Esophagus squamous epithelium (tissue), 5 donors: ENCODE measurements around the gene PCCA. TPM values are rescaled to one million over a fixed set of nuclear protein-coding genes. Genes with fewer than 3 reads are reported as not detected.

Source experiments
- DNase-seq: peaks from one replicate; lab custom pipeline; 2025; lab: John Stamatoyannopoulos, UW
- H3K27ac ChIP-seq, 4 donors: fragments of 200-600 bp; sonication (generic); one replicate each; pipeline ENCODE4 v1.5.1; 2016 to 2019; ENCODE audit warnings: mild to moderate bottlenecking in 1 of 4
- H3K27me3 ChIP-seq, 4 donors: fragments of 200-600 bp; sonication (generic); 1 replicate in 3 of 4; 2 replicates in 1 of 4; pipeline versions ENCODE4 v1.5.1 to v1.6.0; 2017 to 2021; ENCODE audit warnings: antibody characterized with exemption in 1 of 4
- H3K36me3 ChIP-seq, 3 donors: fragments of 200-600 bp; sonication (generic); one replicate each; pipeline ENCODE4 v1.5.1; 2016 to 2019
- H3K4me1 ChIP-seq, 3 donors: fragments of 200-600 bp; sonication (generic); one replicate each; pipeline ENCODE4 v1.5.1; 2017 to 2019
- H3K4me3 ChIP-seq, 4 donors: fragments of 200-600 bp; sonication (generic); 1 replicate in 3 of 4; 2 replicates in 1 of 4; pipeline ENCODE4 v1.5.1; 2016 to 2019; ENCODE audit warnings: mild to moderate bottlenecking in 2 of 4, moderate library complexity in 1 of 4
- H3K9me3 ChIP-seq, 3 donors: fragments of 200-600 bp; sonication (generic); one replicate each; pipeline ENCODE4 v1.5.1; 2016 to 2019
- POLR2A ChIP-seq, 4 donors: fragments of 450-650 bp; IDR thresholded peaks; one replicate each; pipeline ENCODE4 v1.6.1; 2017; ENCODE audit warnings: antibody characterized with exemption in 4 of 4, mild to moderate bottlenecking in 4 of 4, moderate library complexity in 3 of 4
- WGBS, 2 donors: methylation state at CpG; one replicate each; pipeline ENCODE4 v1.1.5; 2018; 5-methylcytosine and 5-hydroxymethylcytosine counted together
- intact Hi-C: fragments of 100-400 bp; cut with DNase I; formaldehyde crosslinking; loops from one replicate; pipeline ENCODE4 v1.15.0; 2022
- total RNA-seq, 4 donors: library from RNA; depleted of rRNA; stranded (reverse); fragments of >200 nt; gene quantifications; one replicate each; pipeline ENCODE4 v1.1.0, GENCODE V29; 2016
- TF ChIP-seq, protein P1 (sequence below), 6 experiments: fragments of 450-650 bp in 4 of 6; fragments of 200-600 bp in 2 of 6; sonication (generic) in 2 of 6; IDR thresholded peaks; one replicate each; pipeline ENCODE4 v1.5.1; 2016 to 2019; ENCODE audit warnings: antibody characterized with exemption in 6 of 6, mild to moderate bottlenecking in 4 of 6, moderate library complexity in 4 of 6
- donor health status: DM: yes; HTN: yes; CAD: no.

PCCA gene
- total RNA-seq, 4 donors from 2014 or later: 21.5 to 46.5 (median 30.2) TPM

DNA sequence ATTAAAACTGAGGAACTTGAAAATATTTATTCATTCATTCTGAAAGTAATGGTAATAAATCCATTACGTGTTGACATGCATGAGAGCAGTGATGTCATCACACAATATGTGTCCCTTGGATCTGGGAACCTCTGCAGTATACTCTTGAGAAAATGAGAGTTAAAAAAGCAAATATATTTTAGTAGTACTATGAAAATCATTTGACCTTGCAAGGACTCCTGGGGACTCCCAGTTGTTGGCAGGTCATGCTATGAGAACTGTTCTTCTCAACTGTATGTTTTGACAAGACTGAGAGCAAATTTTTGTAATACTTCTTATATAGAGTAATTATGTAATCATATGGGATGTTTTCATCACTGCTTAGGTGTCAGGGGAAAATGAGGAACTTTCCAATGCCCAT, 249.4 kb downstream of the PCCA start:
- Histone ChIP-seq H3K4me3 (no peak overlapping the region), H3K27me3 (no peaks in the 10 kb centered on the region), H3K4me1 (no peaks in the 10 kb centered on the region), H3K36me3 (peaks cover 0 to 37% (median 0%) of the 10 kb centered on the region in 3 donors), H3K9me3 (peaks cover 0 to 6% (median 0%) of the 10 kb centered on the region in 3 donors), H3K27ac (no peak overlapping the region)
- TF ChIP-seq, protein P1, sequence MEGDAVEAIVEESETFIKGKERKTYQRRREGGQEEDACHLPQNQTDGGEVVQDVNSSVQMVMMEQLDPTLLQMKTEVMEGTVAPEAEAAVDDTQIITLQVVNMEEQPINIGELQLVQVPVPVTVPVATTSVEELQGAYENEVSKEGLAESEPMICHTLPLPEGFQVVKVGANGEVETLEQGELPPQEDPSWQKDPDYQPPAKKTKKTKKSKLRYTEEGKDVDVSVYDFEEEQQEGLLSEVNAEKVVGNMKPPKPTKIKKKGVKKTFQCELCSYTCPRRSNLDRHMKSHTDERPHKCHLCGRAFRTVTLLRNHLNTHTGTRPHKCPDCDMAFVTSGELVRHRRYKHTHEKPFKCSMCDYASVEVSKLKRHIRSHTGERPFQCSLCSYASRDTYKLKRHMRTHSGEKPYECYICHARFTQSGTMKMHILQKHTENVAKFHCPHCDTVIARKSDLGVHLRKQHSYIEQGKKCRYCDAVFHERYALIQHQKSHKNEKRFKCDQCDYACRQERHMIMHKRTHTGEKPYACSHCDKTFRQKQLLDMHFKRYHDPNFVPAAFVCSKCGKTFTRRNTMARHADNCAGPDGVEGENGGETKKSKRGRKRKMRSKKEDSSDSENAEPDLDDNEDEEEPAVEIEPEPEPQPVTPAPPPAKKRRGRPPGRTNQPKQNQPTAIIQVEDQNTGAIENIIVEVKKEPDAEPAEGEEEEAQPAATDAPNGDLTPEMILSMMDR (IDR thresholded peaks at IDR 0.05): no peak
- no peak for TF ChIP-seq POLR2A (IDR thresholded peaks at IDR 0.05)
- no peak for DNase-seq
- 71 to 92% methylated on average over 1 of the region's 1 CpG for WGBS, 2 donors
- intact Hi-C loops: no loop called here

DNA sequence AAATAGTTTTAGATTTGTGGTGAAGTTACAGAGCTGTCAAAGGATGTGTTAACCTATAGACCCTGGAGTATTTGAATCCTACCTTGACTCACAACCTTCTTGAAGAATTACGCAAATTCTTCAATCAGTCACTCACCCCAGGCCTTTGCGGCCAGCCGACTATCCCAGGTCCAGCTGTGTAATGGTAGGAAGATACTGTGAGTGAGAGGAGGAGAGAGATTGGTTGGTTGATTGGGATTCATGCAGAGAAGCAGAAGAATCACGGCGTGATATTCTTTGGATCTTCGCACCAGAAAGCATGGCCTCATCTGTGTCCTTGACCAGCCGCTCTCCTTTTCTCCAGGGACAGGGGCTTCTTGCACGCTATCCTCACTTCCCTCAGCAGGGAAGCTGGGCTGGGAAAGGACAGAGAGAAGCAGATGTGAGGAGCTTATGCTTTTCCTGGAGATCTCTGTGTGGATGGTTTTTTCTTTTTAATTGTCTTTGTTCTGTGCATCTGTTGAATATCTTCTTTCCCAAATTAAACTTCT, 250.6 kb downstream of the PCCA start:
- Histone ChIP-seq H3K27ac (no peak overlapping the region), H3K4me1 (no peaks in the 10 kb centered on the region), H3K4me3 (no peak overlapping the region), H3K36me3 (peaks cover 0 to 35% (median 0%) of the 10 kb centered on the region in 3 donors), H3K27me3 (no peaks in the 10 kb centered on the region), H3K9me3 (peaks cover 0 to 1% (median 0%) of the 10 kb centered on the region in 3 donors)
- 94 to 98% methylated on average over 8 of the region's 8 CpGs for WGBS, 2 donors
- no peak for DNase-seq
- intact Hi-C loops: no loop called here
- TF ChIP-seq, protein P1 (IDR thresholded peaks at IDR 0.05): no peak
- TF ChIP-seq POLR2A (IDR thresholded peaks at IDR 0.05): no peak

DNA sequence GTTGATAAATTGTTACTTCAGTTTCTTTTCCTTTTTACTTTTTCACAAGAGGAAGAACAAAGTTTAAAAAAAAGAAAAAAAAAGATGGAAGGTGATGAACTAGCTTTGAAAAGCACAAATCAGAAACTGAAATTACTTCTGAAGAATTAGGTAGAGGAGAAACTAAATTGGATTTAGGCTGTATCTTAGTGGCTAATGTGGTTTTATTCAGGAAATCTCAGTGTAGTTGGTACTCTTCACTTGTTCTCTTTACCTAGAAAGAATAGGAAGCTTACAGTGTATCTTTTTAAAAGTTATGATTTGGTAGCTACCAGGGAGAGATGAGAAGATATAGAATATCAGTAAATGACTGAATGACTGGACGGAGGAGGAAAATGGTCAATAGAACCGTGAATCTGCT, 252.0 kb downstream of the PCCA start:
- Histone ChIP-seq H3K4me3 (no peak overlapping the region), H3K27me3 (no peaks in the 10 kb centered on the region), H3K36me3 (peaks cover 0 to 37% (median 0%) of the 10 kb centered on the region in 3 donors), H3K27ac (no peak overlapping the region), H3K9me3 (no peaks in the 10 kb centered on the region), H3K4me1 (no peaks in the 10 kb centered on the region)
- 89 to 96% methylated on average over 2 of the region's 2 CpGs for WGBS, 2 donors
- intact Hi-C loops: no loop called here
- DNase-seq: no peak
- TF ChIP-seq, protein P1 (IDR thresholded peaks at IDR 0.05): no peak
- TF ChIP-seq POLR2A (IDR thresholded peaks at IDR 0.05): no peak

DNA sequence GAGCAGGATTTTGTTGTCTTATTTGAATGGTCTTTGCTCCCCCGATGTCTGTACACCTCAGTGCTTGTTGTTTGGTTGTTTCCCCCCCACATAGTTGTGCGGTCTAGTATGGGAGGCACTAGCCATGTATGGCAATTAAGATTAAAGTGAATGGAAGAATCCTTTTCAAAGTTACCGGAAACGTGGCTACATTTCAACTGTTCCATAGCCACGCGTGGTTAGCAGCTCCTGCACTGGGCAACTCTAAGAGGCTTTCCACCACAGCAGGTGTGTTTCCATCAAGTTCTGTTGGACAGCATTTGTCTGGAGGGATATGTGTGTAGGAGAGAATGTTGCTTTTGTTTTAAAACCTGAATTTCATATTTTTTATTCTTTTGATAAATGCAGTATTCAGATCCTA, 252.4 kb downstream of the PCCA start:
- Histone ChIP-seq H3K36me3 (peaks cover 0 to 37% (median 0%) of the 10 kb centered on the region in 3 donors), H3K4me1 (no peaks in the 10 kb centered on the region), H3K9me3 (no peaks in the 10 kb centered on the region), H3K27me3 (no peaks in the 10 kb centered on the region), H3K4me3 (no peak overlapping the region), H3K27ac (no peak overlapping the region)
- no peak for DNase-seq
- 81% methylated on average over 6 of the region's 6 CpGs for WGBS, 2 donors
- intact Hi-C loops: no loop called here
- TF ChIP-seq, protein P1 (IDR thresholded peaks at IDR 0.05): no peak

DNA sequence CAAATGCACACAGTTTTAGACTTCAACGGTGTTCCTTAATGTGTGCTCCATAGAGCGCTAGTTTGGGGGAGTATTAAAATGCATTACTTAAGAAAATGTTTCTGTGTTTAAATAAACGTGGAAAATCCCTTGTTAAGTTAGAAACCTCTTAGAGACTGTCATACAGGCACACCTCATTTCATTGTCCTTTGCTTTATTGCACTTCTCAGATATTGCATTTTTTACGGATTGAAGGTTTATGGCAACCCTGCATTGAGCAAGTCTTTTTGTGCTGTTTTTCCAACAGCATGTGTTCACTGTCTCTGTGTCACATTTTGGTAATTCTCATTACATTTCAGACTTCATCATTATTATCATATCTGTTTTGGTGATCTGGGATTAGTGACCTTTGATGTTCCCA, 255.7 kb downstream of the PCCA start:
- TF ChIP-seq, protein P1 (IDR thresholded peaks at IDR 0.05): no peak
- TF ChIP-seq POLR2A (IDR thresholded peaks at IDR 0.05): no peak
- no peak for DNase-seq
- intact Hi-C loops: no loop called here
- WGBS, 2 donors: 85 to 94% methylated on average over 4 of the region's 4 CpGs
- Histone ChIP-seq H3K36me3 (peaks cover 0 to 41% (median 0%) of the 10 kb centered on the region in 3 donors), H3K27ac (no peak overlapping the region), H3K4me3 (no peak overlapping the region), H3K9me3 (no peaks in the 10 kb centered on the region), H3K4me1 (no peaks in the 10 kb centered on the region), H3K27me3 (no peaks in the 10 kb centered on the region)
